ENCODE data around the gene NHLRC4.

- TF ChIP-seq CTCF (IDR thresholded peaks at IDR 0.05) (no peak), POLR2AphosphoS5 (IDR thresholded peaks at IDR 0.05; ENCODE audit: low read depth, low read length) (no peak)
These were observed 5.4 kb upstream of the NHLRC4 start for GRCh38 chr16:561413-561794.
